H1 (cell line): ENCODE measurements around the gene PTPRG. TPM values are rescaled to one million over a fixed set of nuclear protein-coding genes. Genes with fewer than 3 reads are reported as not detected.
A peak's percentile ranks its signal among the peaks of the same experiment; 100 is the strongest.

Experiments
- CTCF ChIA-PET: fragments of 300-600 bp; sonication (Branson Sonifier 250); formaldehyde crosslinking; loops from one replicate; lab custom pipeline; 2021; ENCODE audit not compliant: partially characterized antibody; lab: Charles Lee
- POLR2A ChIA-PET: fragments of 300-600 bp; sonication (Branson Sonifier 250); formaldehyde crosslinking; loops from one replicate; lab custom pipeline; 2021; ENCODE audit warnings: inconsistent platforms; ENCODE audit not compliant: partially characterized antibody; lab: Charles Lee
- DNase-seq, 2 experiments: peaks; one replicate each; pipeline versions ENCODE4 v3.0.0 to v3.0.0-alpha.2; 2010 to 2022; ENCODE audit warnings: low spot score in 2 of 2, low read depth in 1 of 2, mixed read lengths in 1 of 2
- FAIRE-seq: peaks from 2 replicates; lab custom pipeline; 2011; peaks lifted over from hg19 to GRCh38; lab: Jason Lieb, UNC
- H2AFZ ChIP-seq: 2 replicates; pipeline ENCODE4 v1.8.1; 2012; ENCODE audit warnings: low read length, inconsistent platforms
- H2AK5ac ChIP-seq: 2 replicates; pipeline ENCODE4 v1.6.1; 2013; ENCODE audit warnings: low read depth, low read length
- H2BK120ac ChIP-seq: replicated peaks from 2 replicates; pipeline ENCODE3; 2013; ENCODE audit warnings: low read depth, low read length, inconsistent platforms
- H2BK12ac ChIP-seq: 2 replicates; pipeline ENCODE4 v1.6.1; 2013; ENCODE audit warnings: low read depth, low read length
- H2BK15ac ChIP-seq: 2 replicates; pipeline ENCODE4 v1.6.1; 2013; ENCODE audit warnings: low read length
- H2BK20ac ChIP-seq: 2 replicates; pipeline ENCODE4 v1.6.1; 2013; ENCODE audit warnings: low read length
- H2BK5ac ChIP-seq: 2 replicates; pipeline ENCODE4 v1.6.1; 2013; ENCODE audit warnings: low read depth, low read length
- H3K14ac ChIP-seq: 2 replicates; pipeline ENCODE4 v1.6.1; 2013; ENCODE audit warnings: inconsistent platforms; ENCODE audit not compliant: insufficient read length
- H3K18ac ChIP-seq: 2 replicates; pipeline ENCODE4 v1.6.1; 2013; ENCODE audit warnings: low read length; ENCODE audit errors: extremely low read depth
- H3K23ac ChIP-seq: 2 replicates; pipeline ENCODE4 v1.6.1; 2013; ENCODE audit warnings: inconsistent platforms; ENCODE audit not compliant: insufficient read length
- H3K23me2 ChIP-seq: 2 replicates; pipeline ENCODE4 v1.6.1; 2013; ENCODE audit warnings: low read depth, low read length
- H3K27ac ChIP-seq: 2 replicates; pipeline ENCODE4 v1.6.1; 2011; ENCODE audit warnings: low read depth, low read length, inconsistent platforms
- H3K27me3 ChIP-seq, 4 experiments: replicated peaks in 1 of 4; 1 replicate in 1 of 4; 2 replicates in 3 of 4; pipeline versions ENCODE4 v1.6.1 to v1.8.1; 2011 to 2013; ENCODE audit warnings: low read length in 3 of 4, mild to moderate bottlenecking in 3 of 4, inconsistent platforms in 2 of 4, mixed read lengths in 2 of 4, moderate library complexity in 1 of 4; ENCODE audit not compliant: control insufficient read depth in 3 of 4, insufficient read depth in 3 of 4; ENCODE audit errors: extremely low read depth in 1 of 4
- H3K36me3 ChIP-seq, 4 experiments: 2 replicates each; pipeline versions ENCODE4 v1.6.1 to v1.8.1; 2011 to 2013; ENCODE audit warnings: mild to moderate bottlenecking in 4 of 4, low read length in 3 of 4, moderate library complexity in 2 of 4, control low read depth in 1 of 4, inconsistent platforms in 1 of 4; ENCODE audit not compliant: insufficient read depth in 4 of 4, control insufficient read depth in 2 of 4
- H3K4ac ChIP-seq: replicated peaks from 2 replicates; pipeline ENCODE3; 2013; ENCODE audit warnings: low read length, low read depth, mixed read lengths, inconsistent platforms; ENCODE audit not compliant: insufficient read length
- H3K4me1 ChIP-seq, 4 experiments: replicated peaks in 1 of 4; 1 replicate in 1 of 4; 2 replicates in 3 of 4; pipeline versions ENCODE4 v1.6.1 to v1.8.1; 2011 to 2013; ENCODE audit warnings: low read length in 3 of 4, inconsistent platforms in 2 of 4, mixed read lengths in 1 of 4; ENCODE audit not compliant: insufficient read depth in 4 of 4, control insufficient read depth in 3 of 4
- H3K4me2 ChIP-seq, 2 experiments: 2 replicates each; pipeline versions ENCODE4 v1.6.1 to v1.8.1; 2011 to 2013; ENCODE audit warnings: low read depth in 2 of 2, low read length in 2 of 2, control low read depth in 1 of 2, inconsistent platforms in 1 of 2, mild to moderate bottlenecking in 1 of 2; ENCODE audit not compliant: insufficient read depth in 1 of 2
- H3K4me3 ChIP-seq, 4 experiments: fragments of 200-600, 300-600 bp in 1 of 4; sonication (generic), shearing (Covaris generic), sonication (Bioruptor Twin) in 1 of 4; 2 replicates each; pipeline versions ENCODE4 v1.5.1 to v1.8.1; 2011 to 2016; ENCODE audit warnings: low read length in 4 of 4, low read depth in 3 of 4, control low read depth in 2 of 4, inconsistent platforms in 2 of 4, mild to moderate bottlenecking in 2 of 4, mixed read lengths in 1 of 4, moderate library complexity in 1 of 4; ENCODE audit not compliant: insufficient read depth in 2 of 4; ENCODE audit errors: extremely low read depth in 1 of 4
- H3K56ac ChIP-seq: replicated peaks from 2 replicates; pipeline ENCODE3; 2013; ENCODE audit warnings: low read depth, mild to moderate bottlenecking, mixed read lengths, low read length, inconsistent platforms; ENCODE audit not compliant: insufficient read length
- H3K79me1 ChIP-seq: 2 replicates; pipeline ENCODE4 v1.6.1; 2013; ENCODE audit warnings: low read depth, low read length, control low read depth
- H3K79me2 ChIP-seq, 2 experiments: 2 replicates each; pipeline versions ENCODE4 v1.6.1 to v1.8.1; 2012 to 2013; ENCODE audit warnings: low read length in 2 of 2, mild to moderate bottlenecking in 2 of 2, inconsistent platforms in 1 of 2; ENCODE audit not compliant: insufficient read depth in 2 of 2, control insufficient read depth in 1 of 2
- H3K9ac ChIP-seq, 4 experiments: replicated peaks in 1 of 4; 1 replicate in 1 of 4; 2 replicates in 3 of 4; pipeline versions ENCODE4 v1.6.1 to v1.8.1; 2011 to 2013; ENCODE audit warnings: low read depth in 3 of 4, low read length in 3 of 4, control low read depth in 2 of 4, mild to moderate bottlenecking in 2 of 4, moderate library complexity in 2 of 4, inconsistent platforms in 1 of 4; ENCODE audit errors: extremely low read depth in 1 of 4
- H3K9me3 ChIP-seq, 2 experiments: 2 replicates each; pipeline versions ENCODE4 v1.6.1 to v1.8.1; 2012 to 2013; ENCODE audit warnings: mild to moderate bottlenecking in 2 of 2, moderate library complexity in 2 of 2, control low read depth in 1 of 2, inconsistent platforms in 1 of 2, low read depth in 1 of 2, low read length in 1 of 2, mixed read lengths in 1 of 2; ENCODE audit not compliant: insufficient read depth in 2 of 2
- H4K20me1 ChIP-seq, 2 experiments: replicated peaks in 1 of 2; 2 replicates each; pipeline versions ENCODE3 to v1.8.1; 2011 to 2013; ENCODE audit warnings: inconsistent platforms in 2 of 2, low read length in 2 of 2, mild to moderate bottlenecking in 1 of 2; ENCODE audit not compliant: insufficient read depth in 2 of 2, control insufficient read depth in 1 of 2
- H4K5ac ChIP-seq: 2 replicates; pipeline ENCODE4 v1.6.1; 2013; ENCODE audit warnings: low read length, low read depth, mixed read lengths, inconsistent platforms; ENCODE audit not compliant: insufficient read length
- H4K8ac ChIP-seq: 2 replicates; pipeline ENCODE4 v1.8.0; 2013; ENCODE audit warnings: mild to moderate bottlenecking, moderate library complexity, low read length, inconsistent platforms; ENCODE audit not compliant: insufficient read depth; ENCODE audit errors: extremely low read depth
- H4K91ac ChIP-seq: replicated peaks from 2 replicates; pipeline ENCODE3; 2013; ENCODE audit warnings: low read length, mixed read lengths, inconsistent platforms; ENCODE audit not compliant: insufficient read length
- FOSL1 ChIP-seq: IDR thresholded peaks from 2 replicates; pipeline ENCODE4 v1.6.1; 2011; ENCODE audit warnings: mild to moderate bottlenecking, low read depth, low read length, moderate library complexity; ENCODE audit not compliant: insufficient read depth
- GABPA ChIP-seq: IDR thresholded peaks from 2 replicates; pipeline ENCODE4 v1.6.1; 2011; ENCODE audit warnings: mild to moderate bottlenecking, low read length, moderate library complexity, borderline replicate concordance; ENCODE audit not compliant: insufficient read depth
- NANOG ChIP-seq: IDR thresholded peaks from 2 replicates; pipeline ENCODE4 v1.6.1; 2011; ENCODE audit warnings: low read length, low read depth, mild to moderate bottlenecking, inconsistent platforms; ENCODE audit not compliant: insufficient read depth, poor library complexity, severe bottlenecking
- NRF1 ChIP-seq: IDR thresholded peaks from 2 replicates; pipeline ENCODE4 v1.6.1; 2011; ENCODE audit warnings: mild to moderate bottlenecking, low read depth, low read length, improper control_type of control experiment
- SAP30 ChIP-seq: fragments of 300-600 bp; sonication (generic); IDR thresholded peaks from 2 replicates; pipeline ENCODE4 v1.7.1; 2012; ENCODE audit warnings: low read length, moderate library complexity, mild to moderate bottlenecking, inconsistent platforms; ENCODE audit not compliant: insufficient read depth, insufficient replicate concordance
- TAF1 ChIP-seq: IDR thresholded peaks from 2 replicates; pipeline ENCODE4 v1.6.1; 2011; ENCODE audit warnings: mild to moderate bottlenecking, low read depth, low read length
- WGBS, 2 experiments: shearing (Covaris generic) in 1 of 2; methylation state at CpG; one replicate each; pipeline versions ENCODE4 v1.1.6 to v1.1.7; 2013 to 2015; ENCODE audit warnings: low lambda C conversion rate in 2 of 2, mixed read lengths in 2 of 2, inconsistent platforms in 1 of 2, low coverage in 1 of 2, missing lambda C conversion rate in 1 of 2; ENCODE audit not compliant: insufficient replicate concordance in 2 of 2, insufficient coverage in 1 of 2, insufficient read length in 1 of 2; ENCODE audit errors: extremely low coverage in 1 of 2, missing lambda C conversion rate in 1 of 2; 5-methylcytosine and 5-hydroxymethylcytosine counted together
- polyA plus RNA-seq, 7 experiments: library from polyadenylated mRNA; depleted of rRNA in 3 of 7; stranded (reverse) in 5 of 7; unstranded in 2 of 7; fragments of >200 nt in 5 of 7; fragments of 200-250 nt in 2 of 7; gene quantifications; 1 replicate in 5 of 7; 2 replicates in 1 of 7; 4 replicates in 1 of 7; pipeline versions ENCODE4 v1.2.1 to v1.2.3, GENCODE V29; 2011 to 2013; ENCODE audit warnings: missing spikeins in 2 of 7, mixed read lengths in 2 of 7
- total RNA-seq: library from RNA; stranded (reverse); fragmentation: NEBNext Ultra II Directional; extraction: Animal tissue kit (Norgen Biotek cat#: 25700); gene quantifications from 2 replicates; pipeline ENCODE4 v1.2.1, GENCODE V29; 2021
- TF ChIP-seq, protein P1 (sequence below): IDR thresholded peaks from 2 replicates; pipeline ENCODE4 v1.6.1; 2011; ENCODE audit warnings: low read length, improper control_type of control experiment

PTPRG gene
- total and polyA plus RNA-seq, 2 of the 8 experiments (the other 6 are each of a cell fraction or from before 2014, with no cell fraction given) = 23.3 to 96.2 TPM

DNA sequence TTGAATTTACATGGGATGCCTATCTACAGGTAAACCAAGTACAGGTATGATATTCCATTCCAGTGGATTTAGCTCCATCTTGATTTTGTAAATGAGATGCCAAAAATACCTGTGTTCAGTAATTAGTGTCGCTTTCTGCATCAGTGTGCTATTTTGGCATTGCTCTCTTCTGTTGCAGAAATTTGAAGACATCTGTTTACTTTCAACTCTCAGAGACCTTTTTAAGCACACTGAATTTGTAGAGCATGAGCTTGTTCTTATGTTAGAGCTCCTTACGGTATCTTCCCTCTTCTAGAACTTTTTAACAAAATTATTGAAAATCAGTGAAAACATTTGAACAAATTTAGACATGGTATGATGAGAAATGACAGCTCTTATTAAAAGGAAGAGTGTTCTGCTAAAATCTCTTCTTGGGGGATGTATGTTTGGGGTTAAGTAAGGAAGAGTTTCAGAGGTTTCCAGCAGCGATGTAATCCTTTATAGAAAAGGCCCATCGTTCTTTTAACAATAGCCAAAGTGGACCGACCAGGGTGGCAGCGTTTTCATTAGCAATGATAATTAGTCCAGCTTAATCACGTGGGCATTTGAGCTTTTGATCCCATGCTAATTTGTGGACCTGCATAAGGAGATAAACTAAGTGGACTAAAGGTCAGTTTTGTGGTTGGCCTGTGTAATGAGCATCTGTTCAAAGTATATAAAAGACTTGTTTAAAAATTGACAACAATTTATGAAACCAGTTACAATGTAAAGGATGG lies 385.4 kb downstream of the PTPRG start:
- peak overlapping the region; percentile 36 to 43; a peak in 3 of 4 replicates for H3K4me2 ChIP-seq
- ChIA-PET CTCF (interaction anchor here (1.2 to 4.6 kb wide), 5 partner anchors 11 to 382 kb away, joined by 3 to 38 read pairs (median 6); no protein-coding TSS in a partner anchor), POLR2A (no interaction called here)
- H3K9me3 ChIP-seq = no peaks in the 10 kb centered on the region
- no peak overlapping the region for H3K56ac ChIP-seq
- no peak overlapping the region for H2BK12ac ChIP-seq
- H2BK5ac ChIP-seq = no peak overlapping the region
- no peak overlapping the region for H2BK15ac ChIP-seq
- no peak overlapping the region; the same call in 1 of the 2 replicates for H2AK5ac ChIP-seq
- H3K23ac ChIP-seq = no peak overlapping the region
- peak overlapping the region; percentile 83 for H2BK120ac ChIP-seq
- no peak overlapping the region for H3K14ac ChIP-seq
- H4K91ac ChIP-seq = no peak overlapping the region
- H3K36me3 ChIP-seq = no peaks in the 10 kb centered on the region
- peak; percentile 78 for FAIRE-seq
- no peak overlapping the region for H3K4ac ChIP-seq
- no peak overlapping the region for H2BK20ac ChIP-seq
- peaks cover 1 to 3% of the 10 kb centered on the region in 2 experiments for H4K20me1 ChIP-seq
- no peak overlapping the region; the same call in none of the 2 replicates for H3K27ac ChIP-seq
- peaks cover 3 to 78% of the 10 kb centered on the region in 2 experiments; a peak in 3 of 4 replicates for H3K79me2 ChIP-seq
- peak overlapping the region in 2 of 4 experiments; percentile 5 to 34; a peak in 3 of 8 replicates for H3K4me3 ChIP-seq
- H3K9ac ChIP-seq = no peak overlapping the region
- H3K4me1 ChIP-seq = peaks cover 9 to 41% (median 26%) of the 10 kb centered on the region in 4 experiments; a peak in 6 of 7 replicates
- H3K23me2 ChIP-seq = peaks cover 2% of the 10 kb centered on the region; the same call in 1 of the 2 replicates
- DNase-seq = no peak
- no peak overlapping the region for H4K8ac ChIP-seq
- TF ChIP-seq, protein P1, sequence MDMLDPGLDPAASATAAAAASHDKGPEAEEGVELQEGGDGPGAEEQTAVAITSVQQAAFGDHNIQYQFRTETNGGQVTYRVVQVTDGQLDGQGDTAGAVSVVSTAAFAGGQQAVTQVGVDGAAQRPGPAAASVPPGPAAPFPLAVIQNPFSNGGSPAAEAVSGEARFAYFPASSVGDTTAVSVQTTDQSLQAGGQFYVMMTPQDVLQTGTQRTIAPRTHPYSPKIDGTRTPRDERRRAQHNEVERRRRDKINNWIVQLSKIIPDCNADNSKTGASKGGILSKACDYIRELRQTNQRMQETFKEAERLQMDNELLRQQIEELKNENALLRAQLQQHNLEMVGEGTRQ = peak; percentile 68; the same call in 1 of the 2 replicates
- TF ChIP-seq GABPA (no peak), NRF1 (no peak), NANOG (peak; percentile 86), FOSL1 (no peak), SAP30 (no peak), TAF1 (no peak)
- no peak overlapping the region for H2AFZ ChIP-seq
- no peak overlapping the region; the same call in 1 of the 2 replicates for H3K18ac ChIP-seq
- H3K79me1 ChIP-seq = no peaks in the 10 kb centered on the region; the same call in 1 of the 2 replicates
- peak overlapping the region; percentile 25 for H4K5ac ChIP-seq
- no peaks in the 10 kb centered on the region for H3K27me3 ChIP-seq
- WGBS, 2 experiments = 20% methylated on average over 7 of the region's 7 CpGs; no CpG with 5 or more reads in 1 of the 2 experiments
